DMS 273 treated with DMSO at 0.1 percent for 48 hours (cell line): ENCODE data around the gene CKS1B.
A peak's percentile ranks its signal among the peaks of the same experiment; 100 is the strongest.

Source experiments
- DNase-seq: peaks from one replicate; lab custom pipeline; 2025; lab: John Stamatoyannopoulos, UW

The CKS1B gene

DNA sequence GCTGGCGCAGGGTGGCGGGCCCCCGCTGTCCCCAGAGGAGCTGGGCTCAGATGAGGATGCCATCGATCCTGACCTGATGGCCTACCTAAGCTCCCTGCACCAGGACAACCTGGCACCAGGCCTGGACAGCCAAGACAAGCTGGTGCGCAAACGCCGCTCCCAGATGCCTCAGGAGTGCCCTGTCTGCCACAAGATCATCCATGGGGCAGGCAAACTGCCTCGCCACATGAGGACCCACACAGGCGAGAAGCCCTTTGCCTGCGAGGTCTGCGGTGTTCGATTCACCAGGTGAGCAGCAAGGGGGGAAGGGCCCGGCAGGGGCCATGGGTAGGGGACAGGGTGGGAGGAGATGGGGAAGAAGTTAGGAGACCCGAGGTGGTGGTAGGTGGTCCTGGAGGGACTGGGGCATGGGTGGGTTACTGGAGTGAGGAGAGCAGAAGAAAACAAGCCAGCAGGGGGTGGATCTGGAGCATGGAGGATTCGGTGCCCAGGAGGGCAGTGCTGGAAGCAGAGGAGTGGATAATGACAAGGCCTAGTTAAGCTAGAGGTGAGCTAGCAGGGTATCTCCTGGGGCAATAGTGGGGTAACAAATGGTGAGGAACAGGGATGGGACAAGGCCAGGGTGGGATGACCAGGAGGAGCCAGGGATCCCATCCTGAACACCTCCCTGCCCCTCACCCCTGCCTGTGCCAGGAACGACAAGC lies 41.2 kb downstream of the CKS1B start:
- DNase-seq = no peak

DNA sequence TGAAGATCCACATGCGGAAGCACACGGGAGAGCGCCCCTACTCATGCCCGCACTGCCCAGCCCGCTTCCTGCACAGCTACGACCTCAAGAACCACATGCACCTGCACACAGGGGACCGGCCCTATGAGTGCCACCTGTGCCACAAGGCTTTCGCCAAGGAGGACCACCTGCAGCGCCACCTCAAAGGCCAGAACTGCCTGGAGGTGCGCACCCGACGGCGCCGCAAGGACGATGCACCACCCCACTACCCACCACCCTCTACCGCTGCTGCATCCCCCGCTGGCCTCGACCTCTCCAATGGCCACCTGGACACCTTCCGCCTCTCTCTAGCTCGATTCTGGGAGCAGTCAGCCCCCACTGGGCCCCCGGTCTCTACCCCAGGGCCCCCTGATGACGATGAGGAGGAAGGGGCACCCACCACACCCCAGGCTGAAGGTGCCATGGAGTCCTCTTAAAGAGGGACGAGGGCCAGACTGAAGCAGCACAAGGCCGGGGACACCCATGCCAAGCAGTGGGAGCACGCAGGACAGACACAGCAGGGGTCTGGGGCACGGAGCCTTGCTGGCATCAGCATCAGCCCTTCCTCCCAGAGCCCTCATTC lies 41.9 kb downstream of the CKS1B start:
- no peak for DNase-seq

DNA sequence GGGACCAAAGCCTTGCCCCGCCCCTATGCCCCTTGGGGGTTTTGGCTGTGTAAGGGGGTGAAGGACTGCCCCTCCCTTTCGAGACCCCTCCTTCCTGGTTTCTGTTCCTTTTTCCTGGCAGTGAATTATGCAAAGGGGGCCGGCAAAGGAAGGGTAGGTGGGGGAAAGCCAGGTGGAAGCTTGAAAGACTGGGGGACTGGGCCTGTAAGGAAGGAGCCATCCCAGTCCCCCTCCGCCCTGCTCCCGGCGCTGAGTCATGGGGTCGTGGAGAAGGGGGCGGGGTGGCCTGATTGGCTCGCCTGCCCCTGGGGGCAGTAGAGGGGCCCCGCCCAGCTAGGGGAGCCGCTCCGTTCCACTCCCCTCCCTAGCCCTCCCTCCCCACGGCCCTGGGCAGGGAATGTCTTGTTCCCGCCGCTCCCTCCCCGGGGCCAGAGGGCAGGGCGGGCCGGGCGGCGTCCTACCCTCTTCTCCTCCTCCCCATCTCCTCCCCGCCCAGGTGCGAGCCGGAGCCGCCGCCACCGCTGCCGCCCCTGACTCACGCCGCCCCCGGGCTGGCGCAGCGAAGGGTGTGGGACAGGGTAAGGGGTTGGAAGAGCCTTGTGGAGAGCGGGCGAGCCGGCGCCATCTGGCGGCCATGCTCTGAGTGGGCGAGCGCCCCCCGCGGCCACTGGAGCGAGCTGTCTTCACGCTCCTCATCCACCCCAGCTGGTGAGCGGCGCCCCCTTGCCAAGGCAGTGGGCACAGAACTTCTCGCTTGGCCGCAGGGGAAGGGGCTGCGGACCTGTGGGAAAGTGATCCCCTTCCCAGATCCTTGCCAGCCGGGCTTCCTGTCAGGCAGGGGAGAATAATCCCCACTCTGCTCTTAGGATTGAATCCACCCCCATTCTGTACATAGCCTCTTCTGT lies 42.8 kb downstream of the CKS1B start:
- peak; percentile 88 for DNase-seq

DNA sequence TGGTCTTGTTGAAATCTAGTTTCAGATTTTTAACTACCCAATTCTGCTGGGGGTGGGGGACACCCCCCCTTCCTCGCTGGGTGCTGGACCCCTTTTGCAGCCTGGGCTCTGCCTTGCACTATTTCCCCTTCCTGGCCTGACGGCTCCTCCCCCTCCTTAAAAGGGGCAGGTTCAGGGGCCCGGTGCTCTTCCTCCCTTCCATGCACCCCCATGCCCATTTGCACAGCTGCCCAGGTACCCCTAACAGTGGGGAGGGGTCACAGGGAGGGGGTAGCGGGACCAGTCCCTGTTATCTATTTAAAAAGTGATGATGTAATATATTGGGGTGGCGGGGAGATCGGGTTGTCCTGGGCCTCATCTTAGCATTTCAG lies 43.5 kb downstream of the CKS1B start:
- no peak for DNase-seq

DNA sequence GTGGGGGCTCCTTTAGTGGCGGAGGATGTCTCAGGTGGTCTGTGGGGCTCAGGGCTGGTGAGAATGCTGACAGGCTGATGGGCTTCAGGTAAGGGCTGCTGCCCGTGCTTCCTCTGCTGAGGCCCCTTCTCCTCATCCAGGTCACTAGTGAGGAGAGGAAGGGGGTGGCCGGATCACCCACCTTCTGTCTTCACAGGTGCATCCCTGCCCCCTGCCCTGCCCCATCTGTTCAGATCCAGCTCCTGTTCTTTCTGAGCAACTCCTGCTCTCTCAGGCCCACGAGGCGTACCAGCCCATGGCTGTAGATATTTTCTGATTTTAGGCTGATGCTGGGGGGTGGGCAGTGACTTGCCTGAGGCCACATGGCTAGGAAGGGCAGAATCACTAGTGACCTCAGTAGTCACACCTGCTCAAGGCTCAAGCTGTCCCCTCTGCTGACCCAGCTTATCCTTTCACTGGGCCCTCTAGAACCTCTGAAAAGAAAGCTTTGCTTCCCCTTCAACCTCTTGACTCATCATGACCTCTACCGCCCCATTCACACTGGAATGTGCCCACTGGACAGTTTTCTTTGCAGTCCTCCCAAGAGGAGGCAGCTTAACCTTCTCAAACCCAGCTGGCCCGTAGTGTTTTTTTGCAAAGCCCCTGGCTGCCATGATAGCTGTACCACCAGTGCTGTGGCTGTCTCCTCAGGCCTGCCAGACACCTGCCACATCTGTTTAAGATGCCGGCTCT lies 44.3 kb downstream of the CKS1B start:
- DNase-seq = no peak

DNA sequence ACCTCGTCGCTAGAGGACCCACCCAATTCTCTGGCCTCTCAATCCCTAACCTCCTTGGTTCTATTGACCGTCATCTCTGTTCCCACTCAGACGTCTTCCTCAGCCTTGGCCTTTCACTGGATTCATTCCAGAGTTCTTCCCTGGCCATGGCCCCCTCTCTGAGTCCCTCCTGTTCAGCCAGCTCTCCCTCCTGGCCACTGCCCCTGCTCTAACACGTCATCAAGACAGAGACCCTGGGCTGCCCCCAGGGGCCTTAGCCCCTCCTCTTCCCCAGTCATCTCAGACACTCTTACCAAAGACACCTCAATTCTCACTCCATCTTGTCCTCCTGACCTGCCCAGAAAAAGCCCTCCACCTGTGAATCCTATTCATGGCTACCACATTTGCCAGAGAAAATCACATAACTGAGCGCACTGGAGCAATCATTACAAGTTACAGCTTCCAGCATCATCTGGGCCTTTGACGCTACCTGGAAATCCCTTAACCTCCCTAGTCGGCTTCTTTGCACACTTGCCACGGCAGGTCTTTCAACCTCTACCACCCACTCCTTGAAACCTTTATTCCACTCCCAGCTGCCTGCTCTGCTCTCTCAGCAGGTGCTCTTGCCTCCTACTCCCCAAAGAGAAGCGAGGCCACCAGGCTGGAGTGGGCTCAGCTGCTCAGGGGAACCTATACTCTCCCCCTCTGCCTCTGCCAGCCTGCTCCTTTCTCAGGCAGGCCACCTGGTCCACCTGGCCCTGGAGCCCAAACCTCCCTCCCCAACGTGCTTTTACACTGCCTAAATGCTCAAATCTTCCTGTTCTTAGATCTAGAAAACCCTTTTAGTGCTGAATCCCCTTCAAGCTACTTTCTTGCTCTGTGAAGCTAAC lies 45.1 kb downstream of the CKS1B start:
- DNase-seq = no peak

DNA sequence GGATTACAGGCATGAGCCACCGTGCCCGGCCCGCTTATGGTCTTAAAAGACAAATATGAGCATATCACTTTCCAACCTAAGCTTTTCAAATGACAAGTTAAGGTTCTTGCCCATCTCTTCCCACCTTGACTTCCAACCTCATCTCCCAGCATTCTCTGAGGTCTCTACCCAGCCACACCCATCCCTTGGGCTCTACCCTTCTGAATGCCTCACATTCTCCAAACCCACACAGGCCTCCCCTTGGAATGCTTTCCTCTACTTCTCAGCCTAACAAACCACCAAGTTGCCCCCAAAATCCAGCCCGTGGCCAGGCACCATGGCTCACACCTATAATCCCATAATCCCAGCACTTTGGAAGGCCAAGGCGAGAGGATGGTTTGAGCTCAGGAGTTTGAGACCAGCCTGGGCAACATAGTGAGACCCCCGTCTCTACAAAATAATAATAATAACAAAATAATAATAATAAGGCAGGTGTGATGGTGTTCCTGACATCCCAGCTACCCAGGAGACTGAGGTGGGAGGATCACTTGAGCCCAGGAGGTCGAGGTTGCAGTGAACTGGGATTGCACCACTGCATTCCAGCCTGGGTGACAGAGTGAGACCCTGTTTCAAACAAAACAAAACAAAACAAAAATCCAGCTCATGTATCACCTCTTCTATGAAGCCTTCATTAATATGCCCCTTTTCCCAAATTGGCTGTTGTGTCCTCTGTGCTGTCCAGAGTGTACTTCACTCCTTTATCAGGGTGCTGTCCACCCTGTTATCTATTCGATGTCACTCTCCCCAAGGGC lies 47.9 kb downstream of the CKS1B start:
- DNase-seq = no peak

DNA sequence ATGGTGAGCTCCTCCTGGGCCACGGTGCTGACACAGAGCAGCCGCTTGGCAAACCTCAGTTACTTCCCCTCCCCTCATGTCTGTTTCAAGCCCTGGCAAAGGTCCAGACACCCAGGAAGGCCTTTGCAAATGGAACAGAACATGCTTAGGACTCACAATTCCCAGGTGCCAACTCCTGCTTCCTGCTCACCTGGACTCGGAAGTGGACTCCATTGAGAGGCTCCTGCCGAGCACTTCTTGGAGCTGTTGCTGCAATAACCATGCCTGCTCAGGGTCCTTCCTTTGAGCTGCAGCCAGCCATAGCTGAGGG lies 48.4 kb downstream of the CKS1B start:
- DNase-seq = no peak

DNA sequence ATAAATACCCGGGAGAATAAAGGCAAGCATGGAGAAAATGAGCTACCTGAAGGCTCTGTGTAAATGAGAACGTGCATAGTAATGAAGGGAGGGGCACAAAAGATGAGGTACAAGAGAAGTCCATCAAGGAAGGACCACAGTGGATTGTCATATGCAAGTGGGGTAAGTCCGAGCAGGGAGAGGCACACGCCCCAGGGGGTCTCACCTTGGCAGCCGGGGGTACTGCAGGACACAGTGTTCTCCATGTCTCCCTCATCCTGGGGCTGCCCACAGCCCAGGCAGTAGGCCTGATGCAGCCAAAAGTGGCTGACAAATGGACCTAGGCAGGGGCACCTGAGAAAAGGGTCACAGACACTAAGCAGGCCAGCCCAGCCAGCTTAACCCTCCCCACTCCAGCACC lies 49.1 kb downstream of the CKS1B start:
- DNase-seq = no peak

DNA sequence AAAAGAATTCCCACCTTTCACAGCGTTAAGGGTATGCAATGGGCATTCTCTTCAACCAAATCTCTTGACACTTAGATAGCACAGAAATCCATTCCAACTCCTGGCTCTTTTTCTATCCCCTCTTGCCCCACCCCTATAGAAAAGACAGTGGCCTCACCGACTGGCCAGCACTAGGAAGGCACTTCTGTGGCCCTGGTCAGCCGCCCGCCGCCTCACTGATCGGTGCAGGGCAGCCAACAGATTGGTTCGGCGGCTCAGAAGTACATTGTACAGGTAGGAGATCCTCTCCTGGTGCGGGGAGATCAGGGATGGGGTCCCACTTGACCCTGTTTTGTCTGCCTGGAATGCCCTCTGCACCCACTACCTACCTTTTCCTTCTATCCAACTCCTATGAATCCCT lies 49.8 kb downstream of the CKS1B start:
- DNase-seq = no peak

DNA sequence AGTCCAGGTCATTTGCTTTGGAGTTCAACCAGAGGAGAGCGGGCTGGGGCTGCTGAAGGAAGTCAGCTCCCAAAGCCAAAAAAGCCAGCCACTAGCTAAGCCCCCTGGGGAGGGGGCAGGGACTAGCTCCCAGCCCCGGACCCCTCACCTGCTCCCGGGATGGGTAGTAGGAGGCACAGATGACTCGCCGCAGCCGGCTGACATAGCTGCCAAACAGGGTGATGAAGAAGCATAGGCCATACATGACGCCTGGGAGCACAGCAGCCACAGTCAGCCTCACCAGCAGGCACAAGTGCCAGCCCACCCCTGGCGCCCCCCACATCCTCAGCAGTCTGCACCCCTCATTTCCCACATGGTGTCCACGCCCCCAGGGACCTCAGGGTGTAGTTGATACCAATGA lies 51.7 kb downstream of the CKS1B start:
- no peak for DNase-seq

DNA sequence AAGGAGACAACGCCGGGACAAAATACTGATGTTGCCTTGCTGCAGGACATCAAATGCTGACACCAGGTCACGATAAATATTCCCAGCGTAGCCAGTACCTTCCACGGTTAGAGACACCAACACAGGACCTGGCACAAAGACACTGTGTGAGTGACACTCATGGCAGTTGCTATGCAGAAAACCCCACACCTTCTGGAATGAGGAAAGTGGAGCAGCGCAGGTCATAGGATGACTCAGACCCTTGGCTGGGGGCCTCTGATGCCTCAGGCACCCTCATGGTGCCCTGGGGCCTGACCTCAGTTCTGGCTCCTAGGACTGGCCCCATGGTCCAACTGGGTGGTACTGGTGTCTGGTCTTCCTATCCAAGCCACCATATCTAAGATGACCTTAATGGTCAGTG lies 52.1 kb downstream of the CKS1B start:
- no peak for DNase-seq
